GM18909 (cell line): ENCODE data around the gene SFI1.

Experiments used
- ATAC-seq: cut with Tn5 transposase; IDR thresholded peaks from one replicate; pipeline ENCODE4 v1.9.1; 2021; ENCODE audit warnings: mild to moderate bottlenecking; ENCODE audit not compliant: unreplicated experiment, poor library complexity

The SFI1 gene

GRCh38 chr22:31628969-31629708 is 132.8 kb downstream of the SFI1 start:
- ATAC-seq = no peak

GRCh38 chr22:31629741-31630184 is 133.4 kb downstream of the SFI1 start:
- ATAC-seq = no peak

- peak; percentile 59 for ATAC-seq
Measured at GRCh38 chr22:31630331-31631329, 134.3 kb downstream of the SFI1 start.

- ATAC-seq = no peak
Measured at GRCh38 chr22:31631436-31631835, 135.1 kb downstream of the SFI1 start.

GRCh38 chr22:31635638-31636306 is 139.4 kb downstream of the SFI1 start:
- no peak for ATAC-seq

GRCh38 chr22:31637447-31637890 is 141.1 kb downstream of the SFI1 start:
- ATAC-seq = peak; percentile 64

- peak; percentile 41 for ATAC-seq
Measured at GRCh38 chr22:31637891-31638618, 141.7 kb downstream of the SFI1 start.

- no peak for ATAC-seq
Measured at GRCh38 chr22:31639436-31640039, 143.2 kb downstream of the SFI1 start.

- no peak for ATAC-seq
Measured at GRCh38 chr22:31646186-31647019, 150.1 kb downstream of the SFI1 start.

- ATAC-seq = no peak
Measured at GRCh38 chr22:31647066-31647465, 150.7 kb downstream of the SFI1 start.

GRCh38 chr22:31647523-31648320 is 151.4 kb downstream of the SFI1 start:
- ATAC-seq = no peak

GRCh38 chr22:31650391-31650790 is 154.1 kb downstream of the SFI1 start:
- no peak for ATAC-seq

GRCh38 chr22:31651664-31652063 is 155.3 kb downstream of the SFI1 start:
- ATAC-seq = no peak

GRCh38 chr22:31652088-31652487 is 155.8 kb downstream of the SFI1 start:
- no peak for ATAC-seq

- no peak for ATAC-seq
Measured at GRCh38 chr22:31652911-31653684, 156.8 kb downstream of the SFI1 start.

- no peak for ATAC-seq
Measured at GRCh38 chr22:31653944-31654343, 157.6 kb downstream of the SFI1 start.

- ATAC-seq = no peak
Measured at GRCh38 chr22:31654408-31654807, 158.1 kb downstream of the SFI1 start.
